GM21786 (cell line): ENCODE results near the gene RASL10A.

Experiments used
- ATAC-seq: cut with Tn5 transposase; IDR thresholded peaks from one replicate; pipeline ENCODE4 v1.9.1; 2021; ENCODE audit not compliant: unreplicated experiment

Gene RASL10A

GRCh38 chr22:29339381-29340235 is 24.1 kb upstream of the RASL10A start:
- ATAC-seq, result no peak

- no peak for ATAC-seq
Observed at GRCh38 chr22:29338398-29338797, 22.9 kb upstream of the RASL10A start.

GRCh38 chr22:29337631-29338284 is 22.3 kb upstream of the RASL10A start:
- ATAC-seq, result no peak

GRCh38 chr22:29336751-29337490 is 21.4 kb upstream of the RASL10A start:
- no peak for ATAC-seq

- no peak for ATAC-seq
Observed at GRCh38 chr22:29335656-29336055, 20.2 kb upstream of the RASL10A start.

GRCh38 chr22:29334696-29335344 is 19.3 kb upstream of the RASL10A start:
- no peak for ATAC-seq

GRCh38 chr22:29334148-29334547 is 18.7 kb upstream of the RASL10A start:
- ATAC-seq, result no peak

- ATAC-seq, result no peak
Observed at GRCh38 chr22:29332886-29333496, 17.5 kb upstream of the RASL10A start.

- ATAC-seq, result no peak
Observed at GRCh38 chr22:29331658-29332300, 16.3 kb upstream of the RASL10A start.

GRCh38 chr22:29331213-29331612 is 15.7 kb upstream of the RASL10A start:
- no peak for ATAC-seq

- ATAC-seq, result no peak
Observed at GRCh38 chr22:29330753-29331152, 15.3 kb upstream of the RASL10A start.

GRCh38 chr22:29330291-29330690 is 14.8 kb upstream of the RASL10A start:
- no peak for ATAC-seq

- no peak for ATAC-seq
Observed at GRCh38 chr22:29329581-29329980, 14.1 kb upstream of the RASL10A start.

GRCh38 chr22:29328566-29329500 is 13.3 kb upstream of the RASL10A start:
- ATAC-seq, result no peak

- ATAC-seq, result no peak
Observed at GRCh38 chr22:29328055-29328454, 12.6 kb upstream of the RASL10A start.

GRCh38 chr22:29327089-29327764 is 11.7 kb upstream of the RASL10A start:
- ATAC-seq, result no peak

GRCh38 chr22:29326481-29326880 is 11.0 kb upstream of the RASL10A start:
- ATAC-seq, result no peak

GRCh38 chr22:29325785-29326315 is 10.4 kb upstream of the RASL10A start:
- no peak for ATAC-seq
